Left lung (tissue), 10 donors: ENCODE results near the gene ACTN1. TPM values are rescaled to one million over a fixed set of nuclear protein-coding genes. Genes with fewer than 3 reads are reported as not detected.

Experiments
- ATAC-seq: fragments of 200-7000 bp; cut with Tn5 transposase; one replicate; pipeline ENCODE4 v1.9.1; 2020; ENCODE audit warnings: moderate library complexity
- DNase-seq, 4 donors: peaks; one replicate each; pipeline ENCODE4 v3.0.0-alpha.2; 2013 to 2020
- H3K27ac ChIP-seq, 2 donors: fragments of 200-600 bp; sonication (generic) in 1 of 2; one replicate each; pipeline versions ENCODE4 v1.5.0 to v1.8.0; 2020 to 2021
- H3K27me3 ChIP-seq, 2 donors: fragments of 200-600 bp; sonication (generic) in 1 of 2; one replicate each; pipeline versions ENCODE4 v1.5.0 to v1.8.0; 2020 to 2021
- H3K36me3 ChIP-seq, 2 donors: fragments of 200-600 bp; sonication (generic) in 1 of 2; one replicate each; pipeline versions ENCODE4 v1.5.0 to v1.8.0; 2020 to 2021
- H3K4me1 ChIP-seq, 2 donors: fragments of 200-600 bp; one replicate each; pipeline ENCODE4 v1.8.0; 2021
- H3K4me3 ChIP-seq, 2 donors: fragments of 200-600 bp; sonication (generic) in 1 of 2; one replicate each; pipeline versions ENCODE4 v1.5.0 to v1.8.0; 2020 to 2021; ENCODE audit warnings: mild to moderate bottlenecking in 1 of 2
- H3K9me3 ChIP-seq, 2 donors: fragments of 200-600 bp; sonication (generic) in 1 of 2; one replicate each; pipeline versions ENCODE4 v1.5.0 to v1.8.0; 2020 to 2021
- intact Hi-C, 2 donors: fragments of 100-400 bp; cut with DNase I; formaldehyde crosslinking; loops; one replicate each; pipeline versions ENCODE4 v1.11.2 to v1.14.2; 2022
- polyA plus RNA-seq, 6 donors: library from polyadenylated mRNA; unstranded; fragments of 120-200 nt; gene quantifications; one replicate each; pipeline ENCODE4 v1.2.1, GENCODE V29; 2013; ENCODE audit not compliant: insufficient read length in 6 of 6
- total RNA-seq, 2 donors: library from RNA; stranded (reverse); fragmentation: NEBNext Ultra II Directional; extraction: Animal tissue kit (Norgen Biotek cat#: 25700); gene quantifications; one replicate each; pipeline ENCODE4 v1.2.1, GENCODE V29; 2021
- TF ChIP-seq, protein P1 (sequence below), 2 donors: fragments of 200-600 bp; sonication (generic) in 1 of 2; IDR thresholded peaks; one replicate each; pipeline versions ENCODE4 v1.5.0 to v1.8.0; 2021; ENCODE audit warnings: antibody characterized with exemption in 2 of 2
- donor health status: DM: no; HTN: yes; CAD: no.
- donor health status: DM: no; HTN: no; CAD: no.

The ACTN1 gene
- total and polyA plus RNA-seq, 8 donors: 125 to 225 (median 146) TPM

DNA sequence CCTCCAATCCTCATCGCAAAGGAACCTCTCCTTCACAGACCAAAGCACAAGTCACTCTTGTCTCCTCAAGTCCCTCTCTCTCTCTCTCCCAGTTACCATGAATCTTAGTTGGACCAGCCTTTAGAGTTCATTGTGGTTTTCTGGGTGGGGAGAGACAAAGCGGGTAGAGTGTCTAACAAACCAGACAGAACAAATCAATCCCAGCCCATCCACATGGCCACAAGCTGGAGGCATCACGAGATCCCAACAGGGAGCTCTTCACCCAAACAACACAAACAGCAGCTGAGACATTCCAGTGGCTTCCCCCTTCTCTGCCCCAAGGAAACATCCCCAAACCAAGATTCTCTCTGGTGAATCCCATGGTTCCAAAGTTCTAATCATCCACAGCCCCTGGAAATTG lies 22.4 kb downstream of the ACTN1 start:
- intact Hi-C loops: no loop called here
- Histone ChIP-seq H3K4me1 (peaks cover 44 to 84% of the 10 kb centered on the region in 2 donors), H3K9me3 (no peaks in the 10 kb centered on the region), H3K36me3 (peaks cover 0 to 5% of the 10 kb centered on the region in 2 donors), H3K27ac (peak overlapping the region in 1 of 2 donors; percentile 73), H3K4me3 (no peak overlapping the region), H3K27me3 (no peaks in the 10 kb centered on the region)
- DNase-seq (no peak), ATAC-seq (no peak)
- TF ChIP-seq, protein P1, sequence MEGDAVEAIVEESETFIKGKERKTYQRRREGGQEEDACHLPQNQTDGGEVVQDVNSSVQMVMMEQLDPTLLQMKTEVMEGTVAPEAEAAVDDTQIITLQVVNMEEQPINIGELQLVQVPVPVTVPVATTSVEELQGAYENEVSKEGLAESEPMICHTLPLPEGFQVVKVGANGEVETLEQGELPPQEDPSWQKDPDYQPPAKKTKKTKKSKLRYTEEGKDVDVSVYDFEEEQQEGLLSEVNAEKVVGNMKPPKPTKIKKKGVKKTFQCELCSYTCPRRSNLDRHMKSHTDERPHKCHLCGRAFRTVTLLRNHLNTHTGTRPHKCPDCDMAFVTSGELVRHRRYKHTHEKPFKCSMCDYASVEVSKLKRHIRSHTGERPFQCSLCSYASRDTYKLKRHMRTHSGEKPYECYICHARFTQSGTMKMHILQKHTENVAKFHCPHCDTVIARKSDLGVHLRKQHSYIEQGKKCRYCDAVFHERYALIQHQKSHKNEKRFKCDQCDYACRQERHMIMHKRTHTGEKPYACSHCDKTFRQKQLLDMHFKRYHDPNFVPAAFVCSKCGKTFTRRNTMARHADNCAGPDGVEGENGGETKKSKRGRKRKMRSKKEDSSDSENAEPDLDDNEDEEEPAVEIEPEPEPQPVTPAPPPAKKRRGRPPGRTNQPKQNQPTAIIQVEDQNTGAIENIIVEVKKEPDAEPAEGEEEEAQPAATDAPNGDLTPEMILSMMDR (IDR thresholded peaks at IDR 0.05): no peak

DNA sequence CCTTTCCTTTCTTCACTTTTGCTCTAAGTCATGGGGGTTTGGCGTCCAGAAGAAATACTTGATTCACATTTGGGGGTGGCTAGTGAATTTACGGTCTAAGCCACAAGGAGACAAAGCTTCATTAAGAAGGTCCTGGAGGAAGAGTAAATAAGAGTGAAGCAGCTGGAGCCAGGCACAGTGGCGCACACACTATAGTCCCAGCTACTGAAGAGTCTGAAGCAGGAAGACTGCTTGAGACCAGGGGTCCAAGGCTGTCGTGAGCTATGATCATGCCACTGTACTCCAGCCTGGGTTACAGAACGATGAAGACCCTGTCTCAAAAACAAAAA lies 23.3 kb downstream of the ACTN1 start:
- TF ChIP-seq, protein P1 (IDR thresholded peaks at IDR 0.05): no peak
- Histone ChIP-seq H3K4me3 (no peak overlapping the region), H3K4me1 (peaks cover 49 to 93% of the 10 kb centered on the region in 2 donors), H3K27ac (peak overlapping the region in 1 of 2 donors; percentile 21), H3K27me3 (no peaks in the 10 kb centered on the region), H3K9me3 (no peaks in the 10 kb centered on the region), H3K36me3 (peaks cover 0 to 5% of the 10 kb centered on the region in 2 donors)
- intact Hi-C loops: no loop called here
- DNase-seq: no peak
- no peak for ATAC-seq

DNA sequence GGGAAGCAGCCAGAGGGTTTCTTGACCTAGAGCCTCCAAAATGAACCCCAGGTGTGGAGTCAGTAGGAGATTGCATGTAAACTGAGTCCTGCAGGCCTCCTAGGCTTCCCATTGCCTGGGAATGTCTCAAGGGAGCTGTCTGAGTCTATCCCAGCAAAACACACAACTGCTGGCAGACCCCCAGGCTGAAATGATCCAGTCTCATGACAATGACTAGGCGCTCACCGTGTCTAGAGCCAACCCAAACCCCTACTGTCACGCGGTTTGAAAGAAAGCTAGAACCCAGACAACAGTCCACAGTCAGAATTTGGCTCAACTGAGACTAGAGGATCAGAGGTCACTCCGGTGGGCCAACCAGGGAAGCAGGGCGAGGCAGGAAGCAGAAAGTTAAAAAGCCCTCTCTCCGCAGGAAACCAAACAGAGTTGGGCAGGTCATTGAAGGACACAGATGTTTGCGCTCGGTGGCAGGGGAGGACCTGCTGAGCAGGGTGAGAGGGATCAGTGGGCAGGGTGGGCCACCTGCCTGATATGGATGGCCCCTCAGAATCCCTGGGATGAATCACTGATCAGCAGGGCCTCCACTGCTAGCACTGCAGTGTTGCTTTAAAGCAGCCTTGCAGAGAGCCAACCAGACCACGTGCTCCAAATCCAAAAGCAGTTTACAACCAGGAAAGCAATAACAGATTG lies 23.8 kb downstream of the ACTN1 start:
- intact Hi-C loops: no loop called here
- Histone ChIP-seq H3K9me3 (no peaks in the 10 kb centered on the region), H3K27me3 (no peaks in the 10 kb centered on the region), H3K4me3 (no peak overlapping the region), H3K4me1 (peaks cover 50 to 98% of the 10 kb centered on the region in 2 donors), H3K27ac (peak overlapping the region in 1 of 2 donors; percentile 21), H3K36me3 (peaks cover 0 to 5% of the 10 kb centered on the region in 2 donors)
- ATAC-seq: peak; percentile 3
- TF ChIP-seq, protein P1 (IDR thresholded peaks at IDR 0.05): no peak
- DNase-seq: no peak

DNA sequence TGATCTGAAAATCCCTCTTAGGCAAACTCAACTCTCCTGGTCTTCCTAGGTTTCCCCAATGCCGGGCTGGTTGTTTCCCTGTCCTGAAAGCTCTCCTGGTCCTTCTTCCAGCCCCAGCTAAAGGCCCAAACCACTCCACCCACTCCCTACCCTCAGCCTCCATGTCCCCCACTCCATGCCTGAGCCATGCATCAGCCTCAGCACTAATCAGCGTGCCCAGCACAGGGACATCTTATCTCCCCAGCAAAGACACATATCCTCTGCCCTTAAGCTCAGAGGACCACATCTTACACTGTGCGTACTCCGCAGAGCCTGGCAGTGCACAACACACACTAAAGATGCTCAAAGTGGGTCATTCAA lies 25.9 kb downstream of the ACTN1 start:
- DNase-seq (no peak), ATAC-seq (no peak)
- peaks cover 54 to 99% of the 10 kb centered on the region in 2 donors for H3K4me1 ChIP-seq
- H3K9me3 ChIP-seq: no peaks in the 10 kb centered on the region
- no peaks in the 10 kb centered on the region for H3K27me3 ChIP-seq
- intact Hi-C loops: no loop called here
- peaks cover 0 to 5% of the 10 kb centered on the region in 2 donors for H3K36me3 ChIP-seq
- peak overlapping the region; percentile 70 to 74 for H3K27ac ChIP-seq
- H3K4me3 ChIP-seq: no peak overlapping the region
- TF ChIP-seq, protein P1 (IDR thresholded peaks at IDR 0.05): no peak

DNA sequence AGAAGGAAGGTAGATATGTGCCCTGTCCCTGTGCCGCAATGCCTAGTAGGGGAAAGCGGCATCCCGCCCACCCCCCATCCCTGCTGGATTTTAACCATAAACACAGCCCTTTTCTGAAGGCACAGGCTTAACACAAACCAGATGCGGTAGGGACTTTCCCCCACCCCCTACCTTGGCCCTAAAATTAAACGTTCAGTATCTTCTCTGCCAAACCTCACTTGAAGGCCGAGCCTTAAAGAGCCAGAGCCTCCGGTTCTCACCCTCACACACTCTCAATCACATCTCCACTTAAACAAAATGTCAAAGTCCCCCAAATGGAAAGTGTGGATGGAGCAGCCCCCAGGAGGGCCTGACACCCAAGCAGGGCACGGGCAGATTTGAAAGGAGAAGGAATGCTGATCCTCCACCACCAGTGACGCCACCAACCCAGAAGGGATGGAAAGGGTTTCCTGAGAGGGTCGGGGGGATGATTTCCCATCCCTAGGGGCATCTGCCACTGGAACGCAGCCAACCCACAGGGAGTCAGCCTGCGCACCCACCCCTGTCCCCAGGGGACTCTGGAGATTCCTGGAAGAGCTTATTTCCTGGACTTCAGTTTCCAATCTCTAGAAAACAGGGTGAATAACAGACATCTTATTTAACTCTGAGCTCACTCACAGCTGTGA lies 26.4 kb downstream of the ACTN1 start:
- no peaks in the 10 kb centered on the region for H3K27me3 ChIP-seq
- peaks cover 0 to 4% of the 10 kb centered on the region in 2 donors for H3K36me3 ChIP-seq
- peak overlapping the region; percentile 70 to 74 for H3K27ac ChIP-seq
- DNase-seq (peak in 2 of 4 donors; percentile 88 to 93), ATAC-seq (peak; percentile 45)
- no peaks in the 10 kb centered on the region for H3K9me3 ChIP-seq
- peaks cover 49 to 99% of the 10 kb centered on the region in 2 donors for H3K4me1 ChIP-seq
- H3K4me3 ChIP-seq: no peak overlapping the region
- intact Hi-C loops: no loop called here
- TF ChIP-seq, protein P1 (IDR thresholded peaks at IDR 0.05): no peak
